H54 (cell line): ENCODE measurements around the gene FAM217B.

Experiments
- DNase-seq: peaks from one replicate; pipeline ENCODE4 v3.0.0; 2011; ENCODE audit warnings: low spot score, mixed read lengths; ENCODE audit not compliant: insufficient read length
- FAIRE-seq: peaks from 3 replicates; lab custom pipeline; 2011; peaks lifted over from hg19 to GRCh38; lab: Jason Lieb, UNC
- POLR2A ChIP-seq: IDR thresholded peaks from 2 replicates; pipeline ENCODE4 v1.6.1; 2011; ENCODE audit warnings: low read depth, mild to moderate bottlenecking, low read length

The FAM217B gene

GRCh38 chr20:59940129-59940955, at the start of gene FAM217B, which contains the start of gene PPP1R3D:
Gene FAM217B, plus strand, starts transcription at chr20:59940389. Its CDS starts 3,555 bp downstream, at chr20:59943944.
Gene PPP1R3D, minus strand, starts transcription at chr20:59940305. Its CDS starts 374 bp downstream, at chr20:59939931.
- FAIRE-seq (peak; percentile 87), DNase-seq (peak; percentile 95)
- peak; percentile 95 for TF ChIP-seq POLR2A

- FAIRE-seq: no peak
- no peak for TF ChIP-seq POLR2A
Observed at GRCh38 chr20:59891581-59891980, 48.6 kb upstream of the FAM217B start.

GRCh38 chr20:59895908-59896307, 44.3 kb upstream of the FAM217B start:
- DNase-seq (no peak), FAIRE-seq (no peak)
- TF ChIP-seq POLR2A: no peak

More at GRCh38 chr20:59891581-59891980, 48.6 kb upstream of the FAM217B start:
- no peak for DNase-seq

GRCh38 chr20:59902470-59902869, 37.7 kb upstream of the FAM217B start:
- no peak for TF ChIP-seq POLR2A
- DNase-seq (no peak), FAIRE-seq (no peak)

- no peak for TF ChIP-seq POLR2A
- DNase-seq (no peak), FAIRE-seq (no peak)
Observed at GRCh38 chr20:59903621-59904020, 36.6 kb upstream of the FAM217B start.

GRCh38 chr20:59908855-59909254, 31.3 kb upstream of the FAM217B start:
- FAIRE-seq (no peak), DNase-seq (no peak)
- no peak for TF ChIP-seq POLR2A

GRCh38 chr20:59911041-59911440, 29.1 kb upstream of the FAM217B start:
- no peak for DNase-seq
- no peak for FAIRE-seq
- no peak for TF ChIP-seq POLR2A

- no peak for DNase-seq
- TF ChIP-seq POLR2A: no peak
- FAIRE-seq: no peak
Observed at GRCh38 chr20:59912609-59913008, 27.6 kb upstream of the FAM217B start.

- no peak for FAIRE-seq
- DNase-seq: no peak
- TF ChIP-seq POLR2A: no peak
Observed at GRCh38 chr20:59920944-59921343, 19.2 kb upstream of the FAM217B start.

- no peak for DNase-seq
- no peak for FAIRE-seq
- no peak for TF ChIP-seq POLR2A
Observed at GRCh38 chr20:59923514-59923913, 16.7 kb upstream of the FAM217B start.

- TF ChIP-seq POLR2A: no peak
- DNase-seq (no peak), FAIRE-seq (no peak)
Observed at GRCh38 chr20:59925359-59925758, 14.8 kb upstream of the FAM217B start.

GRCh38 chr20:59925899-59926298, 14.3 kb upstream of the FAM217B start:
- FAIRE-seq (no peak), DNase-seq (no peak)
- no peak for TF ChIP-seq POLR2A

- no peak for DNase-seq
- no peak for FAIRE-seq
- no peak for TF ChIP-seq POLR2A
Observed at GRCh38 chr20:59931511-59932312, 8.5 kb upstream of the FAM217B start.
